Neutrophil (primary cell): ENCODE measurements around the gene TTLL5.

Experiments
- H3K27ac ChIP-seq: fragments of 200-600 bp; sonication (generic); 2 replicates; pipeline ENCODE4 v1.5.1; 2016; ENCODE audit warnings: mild to moderate bottlenecking, moderate library complexity
- H3K27me3 ChIP-seq: fragments of 200-600 bp; sonication (generic); 2 replicates; pipeline ENCODE4 v1.6.0; 2016; ENCODE audit warnings: mild to moderate bottlenecking
- H3K36me3 ChIP-seq: fragments of 200-600 bp; sonication (generic); 2 replicates; pipeline ENCODE4 v1.5.1; 2017
- H3K4me1 ChIP-seq, 2 experiments: fragments of 200-600 bp in 1 of 2; sonication (generic) in 1 of 2; 1 replicate in 1 of 2; 2 replicates in 1 of 2; pipeline versions ENCODE4 v1.5.1 to v1.6.1; 2013 to 2016; ENCODE audit warnings: low read depth in 1 of 2, low read length in 1 of 2, mild to moderate bottlenecking in 1 of 2, moderate library complexity in 1 of 2; ENCODE audit not compliant: control insufficient read depth in 1 of 2, insufficient read depth in 1 of 2
- H3K4me3 ChIP-seq, 2 experiments: fragments of 200-600 bp in 1 of 2; sonication (generic) in 1 of 2; 1 replicate in 1 of 2; 2 replicates in 1 of 2; pipeline ENCODE4 v1.5.1; 2013 to 2016; ENCODE audit warnings: low read depth in 1 of 2, low read length in 1 of 2, mild to moderate bottlenecking in 1 of 2, moderate library complexity in 1 of 2
- H3K9me3 ChIP-seq: fragments of 200-600 bp; sonication (generic); 2 replicates; pipeline ENCODE4 v1.5.1; 2016
- CTCF ChIP-seq: fragments of 200-600 bp; sonication (generic); IDR thresholded peaks from 2 replicates; pipeline ENCODE4 v1.5.1; 2016; ENCODE audit warnings: antibody characterized with exemption

TTLL5 gene

GRCh38 chr14:75986439-75986765, 325.4 kb downstream of the TTLL5 start:
- Histone ChIP-seq H3K27ac (no peak overlapping the region), H3K4me1 (peaks cover 22 to 23% of the 10 kb centered on the region in 2 experiments)

GRCh38 chr14:75987201-75987970, 326.3 kb downstream of the TTLL5 start:
- Histone ChIP-seq H3K27me3 (peaks cover 57% of the 10 kb centered on the region), H3K4me3 (no peak overlapping the region), H3K27ac (no peak overlapping the region), H3K9me3 (no peaks in the 10 kb centered on the region), H3K36me3 (no peaks in the 10 kb centered on the region), H3K4me1 (peaks cover 12 to 16% of the 10 kb centered on the region in 2 experiments)
- TF ChIP-seq CTCF = no peak

More at GRCh38 chr14:75986439-75986765, 325.4 kb downstream of the TTLL5 start:
- no peak for TF ChIP-seq CTCF
- H3K9me3 ChIP-seq = no peaks in the 10 kb centered on the region
- H3K27me3 ChIP-seq = peaks cover 67% of the 10 kb centered on the region
- H3K36me3 ChIP-seq = no peaks in the 10 kb centered on the region
- peak overlapping the region; percentile 76 to 83 for H3K4me3 ChIP-seq

- Histone ChIP-seq H3K4me1 (peaks cover 6 to 13% of the 10 kb centered on the region in 2 experiments), H3K27me3 (peaks cover 39% of the 10 kb centered on the region), H3K4me3 (no peak overlapping the region), H3K9me3 (no peaks in the 10 kb centered on the region), H3K36me3 (no peaks in the 10 kb centered on the region), H3K27ac (no peak overlapping the region)
- no peak for TF ChIP-seq CTCF
These were observed 328.1 kb downstream of the TTLL5 start for GRCh38 chr14:75989134-75989533.

GRCh38 chr14:75990297-75990696, 329.3 kb downstream of the TTLL5 start:
- Histone ChIP-seq H3K36me3 (no peaks in the 10 kb centered on the region), H3K4me1 (peaks cover 6 to 12% of the 10 kb centered on the region in 2 experiments), H3K9me3 (no peaks in the 10 kb centered on the region), H3K27ac (no peak overlapping the region), H3K27me3 (peaks cover 28% of the 10 kb centered on the region), H3K4me3 (no peak overlapping the region)
- TF ChIP-seq CTCF = no peak

GRCh38 chr14:75991753-75992152, 330.7 kb downstream of the TTLL5 start:
- Histone ChIP-seq H3K36me3 (no peaks in the 10 kb centered on the region), H3K27ac (no peak overlapping the region), H3K9me3 (no peaks in the 10 kb centered on the region), H3K27me3 (peaks cover 13% of the 10 kb centered on the region), H3K4me3 (no peak overlapping the region), H3K4me1 (peaks cover 0 to 5% of the 10 kb centered on the region in 2 experiments)
- TF ChIP-seq CTCF = no peak
